Transverse colon (tissue), 4 donors: ENCODE data around the gene CTBP1. TPM values are rescaled to one million over a fixed set of nuclear protein-coding genes. Genes with fewer than 3 reads are reported as not detected.
"Not testable (repeated sequence)": the region's sequence is repeated elsewhere in the genome, so short reads cannot be mapped to it uniquely, and the experiment has no call there.

Source experiments
- DNase-seq: peaks from one replicate; pipeline ENCODE4 v3.0.0-alpha.2; 2019
- H3K27ac ChIP-seq, 4 donors: fragments of 200-600 bp; sonication (generic); 2 replicates each; pipeline ENCODE4 v1.5.1; 2016 to 2018; ENCODE audit warnings: inconsistent platforms in 4 of 4
- H3K27me3 ChIP-seq: fragments of 200-600 bp; sonication (generic); 2 replicates; pipeline ENCODE4 v1.5.1; 2017; ENCODE audit warnings: inconsistent platforms
- H3K36me3 ChIP-seq, 4 donors: fragments of 200-600 bp; sonication (generic); 2 replicates each; pipeline ENCODE4 v1.5.1; 2017 to 2019; ENCODE audit warnings: inconsistent platforms in 4 of 4
- H3K4me1 ChIP-seq, 4 donors: fragments of 200-600 bp; sonication (generic); 2 replicates each; pipeline ENCODE4 v1.5.1; 2017 to 2020; ENCODE audit warnings: inconsistent platforms in 4 of 4
- H3K4me3 ChIP-seq, 4 donors: fragments of 200-600 bp; sonication (generic); 1 replicate in 1 of 4; 2 replicates in 3 of 4; pipeline versions ENCODE4 v1.5.1 to v1.6.1; 2017 to 2019; ENCODE audit warnings: inconsistent platforms in 4 of 4
- H3K9me3 ChIP-seq, 2 donors: fragments of 200-600 bp; sonication (generic); 2 replicates each; pipeline ENCODE4 v1.5.1; 2017 to 2019; ENCODE audit warnings: inconsistent platforms in 2 of 2
- EP300 ChIP-seq: sonication (generic); formaldehyde crosslinking; IDR thresholded peaks from one replicate; pipeline ENCODE4 v1.6.1; 2017; ENCODE audit warnings: antibody characterized with exemption, low read depth
- POLR2A ChIP-seq: fragments of 450-650 bp; IDR thresholded peaks from one replicate; pipeline ENCODE4 v1.6.1; 2016; ENCODE audit warnings: antibody characterized with exemption, mild to moderate bottlenecking, moderate library complexity
- POLR2AphosphoS5 ChIP-seq, 3 donors: sonication (generic); formaldehyde crosslinking; IDR thresholded peaks; one replicate each; pipeline ENCODE4 v1.6.1; 2016; ENCODE audit warnings: antibody characterized with exemption in 3 of 3
- WGBS, 2 donors: methylation state at CpG; one replicate each; pipeline ENCODE4 v1.1.5; 2018; ENCODE audit warnings: low coverage in 1 of 2; 5-methylcytosine and 5-hydroxymethylcytosine counted together
- in situ Hi-C, 4 donors: fragments of 200-750 bp; cut with MboI; loops; one replicate each; pipeline versions ENCODE4 v1.15.0 to v1.15.1; 2017; ENCODE audit warnings: low sequenced_read_pairs in 3 of 4, low pct_ligation_motif_present in 1 of 4, low pct_unique_long_range_greater_than_20kb in 1 of 4
- intact Hi-C: fragments of 100-400 bp; cut with DNase I; formaldehyde crosslinking; loops from one replicate; pipeline ENCODE4 v1.15.1; 2023; ENCODE audit warnings: low total_unique reads
- total RNA-seq, 4 donors: library from RNA; depleted of rRNA; stranded (reverse); fragments of >200 nt; gene quantifications; one replicate each; pipeline ENCODE4 v1.1.0, GENCODE V29; 2016
- TF ChIP-seq, protein P1 (sequence below), 5 experiments: fragments of 200-600 bp in 3 of 5; fragments of 450-650 bp in 2 of 5; sonication (generic) in 3 of 5; IDR thresholded peaks; 1 replicate in 2 of 5; 2 replicates in 3 of 5; pipeline ENCODE4 v1.5.1; 2016 to 2017; ENCODE audit warnings: antibody characterized with exemption in 5 of 5, inconsistent platforms in 3 of 5, mild to moderate bottlenecking in 2 of 5, moderate library complexity in 1 of 5

Gene CTBP1
- total RNA-seq, 4 donors from 2014 or later: 183 to 457 (median 243) TPM

DNA sequence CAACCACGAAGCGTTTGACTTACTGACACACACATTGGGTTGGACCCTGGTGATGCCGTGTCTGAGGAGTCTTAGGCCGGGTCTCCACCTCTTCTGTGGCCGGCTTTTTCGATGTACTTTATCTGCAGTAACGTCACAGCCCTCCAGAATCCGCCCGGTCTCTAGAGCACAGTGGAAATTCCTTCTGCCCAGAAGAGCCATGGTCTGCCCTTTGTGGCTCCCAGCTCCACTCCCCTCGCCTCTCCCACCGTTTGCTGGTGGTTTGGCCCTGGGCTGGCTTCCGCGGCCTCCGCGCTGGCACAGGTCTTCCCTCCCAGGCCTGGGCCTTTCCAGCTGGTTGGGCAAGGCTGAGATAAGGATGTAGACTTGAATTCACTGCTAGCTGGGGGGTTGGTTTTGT, 45.1 kb upstream of the CTBP1 start:
- H3K27me3 ChIP-seq: no peaks in the 10 kb centered on the region
- DNase-seq: no peak
- intact Hi-C loops (no loop called here), in situ Hi-C loops (no loop called here)
- no peaks in the 10 kb centered on the region for H3K9me3 ChIP-seq
- H3K36me3 ChIP-seq: peaks cover 0 to 19% (median 0%) of the 10 kb centered on the region in 4 donors
- H3K27ac ChIP-seq: no peak overlapping the region
- H3K4me1 ChIP-seq: peaks cover 15 to 37% (median 27%) of the 10 kb centered on the region in 4 donors
- TF ChIP-seq, protein P1, sequence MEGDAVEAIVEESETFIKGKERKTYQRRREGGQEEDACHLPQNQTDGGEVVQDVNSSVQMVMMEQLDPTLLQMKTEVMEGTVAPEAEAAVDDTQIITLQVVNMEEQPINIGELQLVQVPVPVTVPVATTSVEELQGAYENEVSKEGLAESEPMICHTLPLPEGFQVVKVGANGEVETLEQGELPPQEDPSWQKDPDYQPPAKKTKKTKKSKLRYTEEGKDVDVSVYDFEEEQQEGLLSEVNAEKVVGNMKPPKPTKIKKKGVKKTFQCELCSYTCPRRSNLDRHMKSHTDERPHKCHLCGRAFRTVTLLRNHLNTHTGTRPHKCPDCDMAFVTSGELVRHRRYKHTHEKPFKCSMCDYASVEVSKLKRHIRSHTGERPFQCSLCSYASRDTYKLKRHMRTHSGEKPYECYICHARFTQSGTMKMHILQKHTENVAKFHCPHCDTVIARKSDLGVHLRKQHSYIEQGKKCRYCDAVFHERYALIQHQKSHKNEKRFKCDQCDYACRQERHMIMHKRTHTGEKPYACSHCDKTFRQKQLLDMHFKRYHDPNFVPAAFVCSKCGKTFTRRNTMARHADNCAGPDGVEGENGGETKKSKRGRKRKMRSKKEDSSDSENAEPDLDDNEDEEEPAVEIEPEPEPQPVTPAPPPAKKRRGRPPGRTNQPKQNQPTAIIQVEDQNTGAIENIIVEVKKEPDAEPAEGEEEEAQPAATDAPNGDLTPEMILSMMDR (IDR thresholded peaks at IDR 0.05): no peak
- TF ChIP-seq EP300: no peak
- no peak for TF ChIP-seq POLR2AphosphoS5 (IDR thresholded peaks at IDR 0.05)
- TF ChIP-seq POLR2A: no peak
- no peak overlapping the region for H3K4me3 ChIP-seq
- WGBS, 2 donors: 87 to 91% methylated on average over 7 to 15 of the region's 15 CpGs

DNA sequence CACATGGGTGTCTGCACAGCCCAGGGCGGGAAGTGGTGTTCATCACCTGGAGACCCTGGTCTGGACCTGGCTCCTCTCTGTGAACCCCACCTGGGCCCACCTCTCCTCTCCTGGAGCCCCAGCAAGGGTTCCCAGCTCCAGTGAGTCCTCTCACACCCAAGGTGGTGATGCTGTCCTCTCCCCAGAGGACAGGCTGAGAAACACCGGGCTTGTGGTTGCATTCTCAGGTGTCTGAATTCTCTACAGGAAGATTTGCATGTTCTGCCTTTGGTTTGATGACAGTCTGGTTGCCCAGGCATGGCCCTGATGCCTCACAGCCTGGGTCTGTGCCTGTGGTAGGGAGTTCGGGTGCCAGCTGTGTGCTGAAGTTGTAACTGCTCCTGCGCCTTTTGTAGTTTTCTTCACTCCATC, 44.6 kb upstream of the CTBP1 start:
- in situ Hi-C loops (no loop called here), intact Hi-C loops (no loop called here)
- H3K36me3 ChIP-seq: peaks cover 0 to 16% (median 0%) of the 10 kb centered on the region in 4 donors
- WGBS, 2 donors: 90% methylated on average over 4 of the region's 4 CpGs; no CpG with 5 or more reads in 1 of the 2 donors
- DNase-seq: peak; percentile 32
- no peak overlapping the region for H3K4me3 ChIP-seq
- no peaks in the 10 kb centered on the region for H3K27me3 ChIP-seq
- TF ChIP-seq EP300 (no peak), POLR2A (no peak), POLR2AphosphoS5 (IDR thresholded peaks at IDR 0.05) (no peak)
- TF ChIP-seq, protein P1 (IDR thresholded peaks at IDR 0.05): no peak
- H3K27ac ChIP-seq: no peak overlapping the region
- H3K4me1 ChIP-seq: peaks cover 18 to 41% (median 29%) of the 10 kb centered on the region in 4 donors
- H3K9me3 ChIP-seq: no peaks in the 10 kb centered on the region

DNA sequence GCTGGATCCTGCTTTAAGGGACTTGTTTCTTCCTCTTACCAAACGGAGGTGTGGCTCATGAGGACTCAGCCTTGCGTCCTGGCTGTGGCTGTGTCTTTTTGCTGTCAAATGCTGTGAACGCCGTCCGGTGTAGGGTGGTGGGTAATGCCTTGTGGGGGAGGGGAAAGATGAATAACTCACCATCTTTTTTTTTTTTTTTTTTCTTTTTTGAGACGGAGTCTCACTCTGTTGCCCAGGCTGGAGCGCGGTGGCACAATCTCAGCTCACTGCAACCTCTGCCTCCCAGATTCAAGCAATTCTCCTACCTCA, 43.7 kb upstream of the CTBP1 start:
- DNase-seq, H3K4me3 ChIP-seq, H3K9me3 ChIP-seq, H3K27ac ChIP-seq, intact Hi-C loops, H3K27me3 ChIP-seq, in situ Hi-C loops: not testable (repeated sequence)
- WGBS, 2 donors: 83 to 89% methylated on average over 4 to 8 of the region's 8 CpGs
- peaks cover 18 to 42% (median 29%) of the 10 kb centered on the region in 4 donors for H3K4me1 ChIP-seq
- peaks cover 0 to 10% (median 0%) of the 10 kb centered on the region in 4 donors for H3K36me3 ChIP-seq

DNA sequence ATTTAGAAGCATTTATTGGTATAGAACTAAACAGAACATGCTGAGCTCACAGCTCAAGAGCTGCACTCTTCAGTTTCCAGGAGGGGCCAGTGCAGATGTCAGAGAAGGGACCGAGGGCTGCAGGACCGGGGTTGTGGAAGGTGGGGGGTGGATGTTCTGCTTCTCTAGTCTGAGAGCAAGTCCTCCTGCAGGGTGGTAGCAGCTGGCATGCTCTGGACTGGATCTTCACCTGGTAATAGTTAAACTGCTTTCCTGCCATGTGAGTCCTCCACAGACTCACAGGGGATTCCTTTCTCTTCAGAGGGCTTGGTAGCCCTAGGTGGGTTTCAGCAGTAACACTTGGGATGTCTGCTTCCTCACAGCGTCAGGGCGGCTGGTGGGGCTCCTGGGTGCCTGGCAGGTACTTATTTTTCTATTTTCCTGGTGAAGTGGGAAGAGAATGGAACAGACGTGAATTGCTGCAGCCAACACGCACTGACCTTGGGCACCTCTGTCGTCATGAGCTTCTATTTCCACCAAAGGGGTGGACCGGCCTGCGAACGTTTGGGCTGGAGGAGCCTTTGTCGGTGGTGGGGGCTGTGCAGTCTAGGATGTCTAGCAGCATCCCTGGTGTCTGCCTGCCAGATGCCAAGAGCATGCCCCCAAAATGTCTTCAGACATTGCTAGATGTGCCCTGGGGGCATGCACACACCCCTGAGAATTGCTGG, 43.2 kb upstream of the CTBP1 start:
- peaks cover 0 to 5% (median 0%) of the 10 kb centered on the region in 4 donors for H3K36me3 ChIP-seq
- H3K4me3 ChIP-seq: no peak overlapping the region
- 69% methylated on average over 11 of the region's 11 CpGs; no CpG with 5 or more reads in 1 of the 2 donors for WGBS, 2 donors
- TF ChIP-seq POLR2A: no peak
- TF ChIP-seq, protein P1 (IDR thresholded peaks at IDR 0.05): no peak
- TF ChIP-seq EP300: no peak
- no peak for TF ChIP-seq POLR2AphosphoS5 (IDR thresholded peaks at IDR 0.05)
- in situ Hi-C loops: no loop called here
- H3K9me3 ChIP-seq: no peaks in the 10 kb centered on the region
- no peak for DNase-seq
- H3K4me1 ChIP-seq: peaks cover 18 to 42% (median 29%) of the 10 kb centered on the region in 4 donors
- H3K27me3 ChIP-seq: no peaks in the 10 kb centered on the region
- H3K27ac ChIP-seq: no peak overlapping the region
- intact Hi-C loops: no loop called here

DNA sequence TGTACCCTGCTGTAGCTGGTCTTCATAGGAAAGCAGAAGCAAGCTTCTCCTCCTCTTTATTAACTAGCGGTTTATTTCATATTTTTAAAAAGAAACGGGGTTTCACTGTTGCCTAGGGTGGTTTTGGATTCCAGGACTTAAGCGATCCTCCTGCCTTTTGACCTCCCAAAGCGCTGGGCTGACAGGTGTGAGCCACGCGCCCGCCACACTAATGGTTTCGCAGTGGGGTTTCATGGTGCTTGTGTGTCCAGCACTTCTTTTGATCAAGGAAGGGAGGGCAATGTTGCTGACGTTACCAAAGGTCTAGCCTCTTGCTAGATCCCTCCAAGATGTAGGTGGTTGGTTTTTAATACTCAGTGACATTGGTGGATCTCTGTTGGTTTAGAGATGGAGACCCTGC, 42.2 kb upstream of the CTBP1 start:
- Histone ChIP-seq H3K4me3 (peak overlapping the region; percentile 97 to 98 (median 98)), H3K27ac (peak overlapping the region; percentile 86 to 98 (median 95)), H3K9me3 (no peaks in the 10 kb centered on the region), H3K4me1 (peaks cover 18 to 42% (median 29%) of the 10 kb centered on the region in 4 donors), H3K36me3 (no peaks in the 10 kb centered on the region), H3K27me3 (no peaks in the 10 kb centered on the region)
- in situ Hi-C loops: no loop called here
- TF ChIP-seq EP300 (no peak), POLR2AphosphoS5 (IDR thresholded peaks at IDR 0.05) (no peak), POLR2A (no peak)
- TF ChIP-seq, protein P1 (IDR thresholded peaks at IDR 0.05): no peak
- no peak for DNase-seq
- intact Hi-C loops: no loop called here
- 0 to 64% methylated on average over 1 to 9 of the region's 9 CpGs for WGBS, 2 donors
